ENCODE data around the gene OTX2. TPM values are rescaled to one million over a fixed set of nuclear protein-coding genes. Genes with fewer than 3 reads are reported as not detected.

Gene OTX2
- polyA plus RNA-seq, 2 of the 4 experiments (the other 2 are of a cell fraction): not detected

DNA sequence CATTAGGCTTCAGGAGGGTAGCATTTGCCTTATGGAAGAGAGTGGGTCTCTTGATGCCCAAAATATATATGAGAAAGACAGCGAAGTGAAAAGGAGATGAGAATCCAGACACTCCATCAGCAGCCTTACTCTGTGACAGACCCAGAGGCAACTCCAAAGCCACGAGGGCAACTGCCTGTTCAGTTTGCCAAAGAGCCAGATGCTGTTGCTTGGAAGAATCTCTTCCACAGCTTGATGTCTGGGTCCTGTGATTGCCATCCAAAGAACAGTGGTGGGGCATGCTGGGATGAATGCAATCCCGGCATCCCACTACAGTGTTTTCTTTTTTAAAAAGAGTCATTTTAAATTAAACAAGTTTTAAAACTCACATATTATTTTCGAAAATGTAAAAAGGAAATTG lies 10.9 kb upstream of the OTX2 start:
- Histone ChIP-seq H3K4me2 (no peak overlapping the region), H3K4me3 (no peak overlapping the region), H3K9me3 (no peaks in the 10 kb centered on the region), H3K27ac (no peak overlapping the region), H3K4me1 (peaks cover 6% of the 10 kb centered on the region; the same call in 1 of the 3 replicates)
- 13% methylated on average over 4 of the region's 4 CpGs for WGBS (ENCODE audit: missing lambda C conversion rate)
- ChIA-PET POLR2A (no interaction called here), CTCF (no interaction called here)
- DNase-seq (ENCODE audit: low read depth in 1 of 2, low spot score in 1 of 2) (no peak), ATAC-seq (no peak), FAIRE-seq (no peak)
- TF ChIP-seq FOSB (CRISPR knock-in tag; IDR thresholded peaks at IDR 0.05) (no peak), JUN (IDR thresholded peaks at IDR 0.05) (no peak), MAX (IDR thresholded peaks at IDR 0.05) (no peak), SREBF2 (IDR thresholded peaks at IDR 0.05) (no peak), NPAS2 (CRISPR knock-in tag; IDR thresholded peaks at IDR 0.05; ENCODE audit: borderline replicate concordance) (no peak), HOXB13 (CRISPR knock-in tag; IDR thresholded peaks at IDR 0.05; ENCODE audit: low read depth) (no peak), TP53 (CRISPR knock-in tag; IDR thresholded peaks at IDR 0.05) (no peak), MAFK (IDR thresholded peaks at IDR 0.05; ENCODE audit: partially characterized antibody) (no peak), CHD4 (IDR thresholded peaks at IDR 0.05; ENCODE audit: borderline replicate concordance) (no peak), HOXA7 (CRISPR knock-in tag; IDR thresholded peaks at IDR 0.05) (no peak)

DNA sequence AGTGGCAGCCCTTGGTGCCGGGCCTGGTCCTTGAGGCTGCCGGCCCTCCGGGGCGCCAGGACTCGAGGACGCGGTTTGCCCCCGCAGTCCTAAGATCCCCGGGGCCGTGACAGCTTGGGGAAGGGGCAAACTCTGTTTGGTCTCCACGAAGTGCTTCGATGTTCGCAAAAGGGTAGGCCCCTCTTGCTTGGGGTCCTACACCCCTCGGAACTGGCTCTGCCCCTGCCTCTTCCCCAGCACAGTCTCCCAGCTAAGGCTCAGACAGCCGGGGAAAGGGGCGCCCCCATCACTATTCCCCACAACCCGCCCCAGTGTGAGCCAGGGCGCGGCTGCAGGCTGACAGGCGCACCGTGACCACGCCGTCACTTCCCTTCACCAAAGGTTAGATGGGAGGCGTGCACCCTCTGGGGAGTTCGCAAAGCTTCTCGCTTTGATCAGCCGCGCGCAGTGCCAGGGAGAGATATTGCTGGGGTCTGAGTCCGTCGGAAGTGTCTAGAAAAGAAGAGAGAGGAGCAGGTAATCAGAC lies 7.2 kb upstream of the OTX2 start:
- ChIA-PET CTCF (no interaction called here), POLR2A (no interaction called here)
- no peak for FAIRE-seq
- Histone ChIP-seq H3K4me3 (no peak overlapping the region), H3K4me2 (no peak overlapping the region), H3K27ac (no peak overlapping the region), H3K4me1 (peaks cover 6% of the 10 kb centered on the region; the same call in 1 of the 3 replicates), H3K9me3 (no peaks in the 10 kb centered on the region)
- DNase-seq (ENCODE audit: low read depth in 1 of 2, low spot score in 1 of 2): no peak
- no peak for ATAC-seq
- TF ChIP-seq JUNB (IDR thresholded peaks at IDR 0.05) (no peak), FOSB (CRISPR knock-in tag; IDR thresholded peaks at IDR 0.05) (no peak), MAZ (IDR thresholded peaks at IDR 0.05; ENCODE audit: borderline replicate concordance, low read depth, low read length) (no peak), USF2 (IDR thresholded peaks at IDR 0.05) (no peak), HOXB5 (CRISPR knock-in tag; IDR thresholded peaks at IDR 0.05) (no peak), ELK1 (IDR thresholded peaks at IDR 0.05; ENCODE audit: low read depth, low read length) (no peak)
- 64% methylated on average over 13 of the region's 31 CpGs for WGBS (ENCODE audit: missing lambda C conversion rate)

GRCh38 chr14:56816574-56817391 lies 6.5 kb upstream of the OTX2 start:
- FAIRE-seq: no peak
- no peak overlapping the region for H3K27ac ChIP-seq
- ChIA-PET CTCF (no interaction called here), POLR2A (no interaction called here)
- DNase-seq (ENCODE audit: low read depth in 1 of 2, low spot score in 1 of 2): no peak
- H3K4me1 ChIP-seq: no peaks in the 10 kb centered on the region; the same call in 2 of the 3 replicates
- H3K4me2 ChIP-seq: no peak overlapping the region
- ATAC-seq: no peak
- H3K4me3 ChIP-seq: no peak overlapping the region
- TF ChIP-seq POLR2AphosphoS2 (conservative IDR thresholded peaks at IDR 0.05; ENCODE audit: low read length): no peak
- TF ChIP-seq, protein P1, sequence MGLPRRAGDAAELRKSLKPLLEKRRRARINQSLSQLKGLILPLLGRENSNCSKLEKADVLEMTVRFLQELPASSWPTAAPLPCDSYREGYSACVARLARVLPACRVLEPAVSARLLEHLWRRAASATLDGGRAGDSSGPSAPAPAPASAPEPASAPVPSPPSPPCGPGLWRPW (IDR thresholded peaks at IDR 0.05): no peak
- no peak for TF ChIP-seq FOSL2 (IDR thresholded peaks at IDR 0.05)
- no peak for TF ChIP-seq FOSL2 (CRISPR knock-in tag; IDR thresholded peaks at IDR 0.05)
- TF ChIP-seq HOXB13 (CRISPR knock-in tag; IDR thresholded peaks at IDR 0.05; ENCODE audit: low read depth): no peak
- TF ChIP-seq TFCP2L1 (CRISPR knock-in tag; IDR thresholded peaks at IDR 0.05): no peak
- TF ChIP-seq EHMT2 (IDR thresholded peaks at IDR 0.05; ENCODE audit: low read depth): no peak
- no peak for TF ChIP-seq CEBPB (IDR thresholded peaks at IDR 0.05)
- no peak for TF ChIP-seq NFE2L2 (conservative IDR thresholded peaks at IDR 0.05; ENCODE audit: low read length)
- no peak for TF ChIP-seq ZSCAN20 (CRISPR knock-in tag; IDR thresholded peaks at IDR 0.05)
- TF ChIP-seq MYC (IDR thresholded peaks at IDR 0.05; ENCODE audit: borderline replicate concordance, low read length): no peak
- TF ChIP-seq HEYL (CRISPR knock-in tag; IDR thresholded peaks at IDR 0.05): no peak
- no peak for TF ChIP-seq MAFK (IDR thresholded peaks at IDR 0.05; ENCODE audit: partially characterized antibody)
- no peaks in the 10 kb centered on the region for H3K9me3 ChIP-seq
- 49% methylated on average over 64 of the region's 66 CpGs for WGBS (ENCODE audit: missing lambda C conversion rate)
